HL-60 (cell line): ENCODE results near the gene ADGRE2.

Experiments used
- GABPA ChIP-seq: IDR thresholded peaks from 2 replicates; pipeline ENCODE4 v1.6.1; 2012; ENCODE audit warnings: low read depth
- POLR2AphosphoS5 ChIP-seq: IDR thresholded peaks from 2 replicates; pipeline ENCODE4 v1.6.1; 2012; ENCODE audit warnings: low read depth
- REST ChIP-seq: IDR thresholded peaks from 2 replicates; pipeline ENCODE4 v1.6.1; 2012; ENCODE audit warnings: low read depth; ENCODE audit not compliant: insufficient replicate concordance
- TF ChIP-seq, protein P1 (sequence below): IDR thresholded peaks from one replicate; pipeline ENCODE4 v1.5.1; 2011; ENCODE audit warnings: low read length, control low read depth, inconsistent platforms; ENCODE audit not compliant: insufficient read depth

GRCh38 chr19:14795078-14795721 is 16.8 kb upstream of the ADGRE2 start:
- TF ChIP-seq GABPA, result no peak
- TF ChIP-seq, protein P1, sequence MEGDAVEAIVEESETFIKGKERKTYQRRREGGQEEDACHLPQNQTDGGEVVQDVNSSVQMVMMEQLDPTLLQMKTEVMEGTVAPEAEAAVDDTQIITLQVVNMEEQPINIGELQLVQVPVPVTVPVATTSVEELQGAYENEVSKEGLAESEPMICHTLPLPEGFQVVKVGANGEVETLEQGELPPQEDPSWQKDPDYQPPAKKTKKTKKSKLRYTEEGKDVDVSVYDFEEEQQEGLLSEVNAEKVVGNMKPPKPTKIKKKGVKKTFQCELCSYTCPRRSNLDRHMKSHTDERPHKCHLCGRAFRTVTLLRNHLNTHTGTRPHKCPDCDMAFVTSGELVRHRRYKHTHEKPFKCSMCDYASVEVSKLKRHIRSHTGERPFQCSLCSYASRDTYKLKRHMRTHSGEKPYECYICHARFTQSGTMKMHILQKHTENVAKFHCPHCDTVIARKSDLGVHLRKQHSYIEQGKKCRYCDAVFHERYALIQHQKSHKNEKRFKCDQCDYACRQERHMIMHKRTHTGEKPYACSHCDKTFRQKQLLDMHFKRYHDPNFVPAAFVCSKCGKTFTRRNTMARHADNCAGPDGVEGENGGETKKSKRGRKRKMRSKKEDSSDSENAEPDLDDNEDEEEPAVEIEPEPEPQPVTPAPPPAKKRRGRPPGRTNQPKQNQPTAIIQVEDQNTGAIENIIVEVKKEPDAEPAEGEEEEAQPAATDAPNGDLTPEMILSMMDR, result no peak
- TF ChIP-seq POLR2AphosphoS5, result no peak
- peak; percentile 85 for TF ChIP-seq REST
